Testis (tissue), 2 donors: ENCODE data around the gene DGKZ.

Experiments used
- POLR2A ChIP-seq: fragments of 450-650 bp; IDR thresholded peaks from one replicate; pipeline ENCODE4 v1.6.1; 2017; ENCODE audit warnings: antibody characterized with exemption, mild to moderate bottlenecking, moderate library complexity
- TF ChIP-seq, protein P1 (sequence below), 3 experiments: fragments of 450-650 bp in 2 of 3; fragments of 200-600 bp in 1 of 3; sonication (generic) in 1 of 3; IDR thresholded peaks; one replicate each; pipeline ENCODE4 v1.5.1; 2016 to 2019; ENCODE audit warnings: antibody characterized with exemption in 3 of 3, mild to moderate bottlenecking in 2 of 3, moderate library complexity in 1 of 3

- TF ChIP-seq, protein P1, sequence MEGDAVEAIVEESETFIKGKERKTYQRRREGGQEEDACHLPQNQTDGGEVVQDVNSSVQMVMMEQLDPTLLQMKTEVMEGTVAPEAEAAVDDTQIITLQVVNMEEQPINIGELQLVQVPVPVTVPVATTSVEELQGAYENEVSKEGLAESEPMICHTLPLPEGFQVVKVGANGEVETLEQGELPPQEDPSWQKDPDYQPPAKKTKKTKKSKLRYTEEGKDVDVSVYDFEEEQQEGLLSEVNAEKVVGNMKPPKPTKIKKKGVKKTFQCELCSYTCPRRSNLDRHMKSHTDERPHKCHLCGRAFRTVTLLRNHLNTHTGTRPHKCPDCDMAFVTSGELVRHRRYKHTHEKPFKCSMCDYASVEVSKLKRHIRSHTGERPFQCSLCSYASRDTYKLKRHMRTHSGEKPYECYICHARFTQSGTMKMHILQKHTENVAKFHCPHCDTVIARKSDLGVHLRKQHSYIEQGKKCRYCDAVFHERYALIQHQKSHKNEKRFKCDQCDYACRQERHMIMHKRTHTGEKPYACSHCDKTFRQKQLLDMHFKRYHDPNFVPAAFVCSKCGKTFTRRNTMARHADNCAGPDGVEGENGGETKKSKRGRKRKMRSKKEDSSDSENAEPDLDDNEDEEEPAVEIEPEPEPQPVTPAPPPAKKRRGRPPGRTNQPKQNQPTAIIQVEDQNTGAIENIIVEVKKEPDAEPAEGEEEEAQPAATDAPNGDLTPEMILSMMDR (IDR thresholded peaks at IDR 0.05), result no peak
- no peak for TF ChIP-seq POLR2A
These were observed 13.1 kb upstream of the DGKZ start for GRCh38 chr11:46334211-46334610.
